K562 (cell line): ENCODE measurements around the gene AKT2. TPM values are rescaled to one million over a fixed set of nuclear protein-coding genes. Genes with fewer than 3 reads are reported as not detected.

Source experiments
- ASH1L ChIP-seq: fragments of 450-650 bp; IDR thresholded peaks from 2 replicates; pipeline ENCODE4 v1.6.1; 2018; ENCODE audit warnings: borderline replicate concordance, mild to moderate bottlenecking, low read depth; ENCODE audit not compliant: partially characterized antibody
- ATF7 ChIP-seq: fragments of 450-650 bp; IDR thresholded peaks from 2 replicates; pipeline ENCODE4 v1.7.1; 2014; ENCODE audit warnings: mild to moderate bottlenecking, moderate library complexity
- DPF2 ChIP-seq: fragments of 450-650 bp; IDR thresholded peaks from 2 replicates; pipeline ENCODE4 v1.6.1; 2016
- ELF1 ChIP-seq: fragments of 200-800 bp; sonication (Bioruptor generic); IDR thresholded peaks from 2 replicates; pipeline ENCODE4 v1.6.1; 2016; ENCODE audit warnings: missing genetic modification characterization, missing compliant biosample characterization
- GABPB1 ChIP-seq: sonication (generic); formaldehyde crosslinking; IDR thresholded peaks from 2 replicates; pipeline ENCODE4 v1.8.0; 2022; ENCODE audit warnings: mild to moderate bottlenecking, missing genetic modification reagents
- HEY1 ChIP-seq: fragments of 250-450 bp; sonication (Bioruptor Pico); IDR thresholded peaks from 2 replicates; pipeline ENCODE4 v1.5.0; 2020; ENCODE audit warnings: mild to moderate bottlenecking, moderate library complexity, borderline replicate concordance
- KLF16 ChIP-seq: IDR thresholded peaks from 2 replicates; pipeline ENCODE4 v1.6.1; 2016; ENCODE audit warnings: antibody characterized with exemption
- LCOR ChIP-seq: sonication (generic); formaldehyde crosslinking; IDR thresholded peaks from 2 replicates; pipeline ENCODE4 v1.8.0; 2022; ENCODE audit warnings: mild to moderate bottlenecking, missing genetic modification reagents
- MCM5 ChIP-seq: fragments of 450-650 bp; IDR thresholded peaks from 2 replicates; pipeline ENCODE4 v1.6.1; 2016; ENCODE audit warnings: low read depth
- MED1 ChIP-seq: sonication (generic); formaldehyde crosslinking; IDR thresholded peaks from 2 replicates; pipeline ENCODE4 v1.8.1; 2023; ENCODE audit warnings: missing genetic modification reagents, borderline replicate concordance
- MEF2D ChIP-seq: conservative IDR thresholded peaks from 2 replicates; pipeline ENCODE4 v1.6.1; 2016; ENCODE audit warnings: low read depth, missing genetic modification characterization, missing compliant biosample characterization
- MYBL2 ChIP-seq, 2 experiments: fragments of 450-650 bp in 1 of 2; sonication (generic) in 1 of 2; formaldehyde crosslinking in 1 of 2; IDR thresholded peaks; 2 replicates each; pipeline versions ENCODE4 v1.6.1 to v1.8.1; 2017 to 2022; ENCODE audit warnings: borderline replicate concordance in 1 of 2, inconsistent platforms in 1 of 2, low read depth in 1 of 2, mild to moderate bottlenecking in 1 of 2, missing genetic modification reagents in 1 of 2, moderate library complexity in 1 of 2
- NFATC3 ChIP-seq: fragments of 450-650 bp; IDR thresholded peaks from 2 replicates; pipeline ENCODE4 v1.6.1; 2017; ENCODE audit warnings: mild to moderate bottlenecking
- PHF20 ChIP-seq: fragments of 450-650 bp; IDR thresholded peaks from 2 replicates; pipeline ENCODE4 v1.6.1; 2018; ENCODE audit not compliant: partially characterized antibody
- POLR2H ChIP-seq: IDR thresholded peaks from 2 replicates; pipeline ENCODE4 v1.6.1; 2016; ENCODE audit warnings: missing genetic modification characterization, low read depth, mild to moderate bottlenecking, control low read depth, missing compliant biosample characterization, moderate library complexity
- TCFL5 ChIP-seq: fragments of 250-450 bp; sonication (Bioruptor Pico); conservative IDR thresholded peaks from 2 replicates; pipeline ENCODE4 v1.6.1; 2021; ENCODE audit warnings: mild to moderate bottlenecking, moderate library complexity, matching md5 sums
- XRCC5 ChIP-seq: fragments of 200-400 bp; formaldehyde crosslinking; IDR thresholded peaks from 2 replicates; pipeline ENCODE4 v1.6.1; 2017; ENCODE audit warnings: low read depth, mild to moderate bottlenecking, low read length
- ZNF124 ChIP-seq: sonication (generic); formaldehyde crosslinking; IDR thresholded peaks from 2 replicates; pipeline ENCODE4 v1.8.1; 2022; ENCODE audit warnings: missing genetic modification reagents
- ZNF239 ChIP-seq: fragments of 250-450 bp; sonication (Bioruptor Pico); IDR thresholded peaks from 2 replicates; pipeline ENCODE4 v1.4.0; 2020; ENCODE audit warnings: mild to moderate bottlenecking
- ZNF384 ChIP-seq: IDR thresholded peaks from 2 replicates; pipeline ENCODE4 v1.6.1; 2012; ENCODE audit warnings: low read depth, low read length, improper control_type of control experiment
- ZNF584 ChIP-seq: fragments of 200-800 bp; sonication (Bioruptor generic); IDR thresholded peaks from 2 replicates; pipeline ENCODE4 v1.6.1; 2016; ENCODE audit warnings: low read depth, mild to moderate bottlenecking, missing genetic modification characterization, missing compliant biosample characterization
- ZNF717 ChIP-seq: fragments of 250-450 bp; sonication (Bioruptor Pico); IDR thresholded peaks from 2 replicates; pipeline ENCODE4 v1.5.0; 2021
- ZNF766 ChIP-seq: fragments of 200-800 bp; sonication (Bioruptor generic); conservative IDR thresholded peaks from 2 replicates; pipeline ENCODE4 v1.6.1; 2016; ENCODE audit warnings: missing genetic modification characterization, missing compliant biosample characterization
- ZNF780A ChIP-seq: fragments of 250-450 bp; sonication (Bioruptor Pico); IDR thresholded peaks from 2 replicates; pipeline ENCODE4 v1.5.0; 2021; ENCODE audit warnings: mild to moderate bottlenecking
- polyA plus RNA-seq, 8 experiments: library from polyadenylated mRNA; depleted of rRNA in 4 of 8; stranded (reverse) in 5 of 8; unstranded in 3 of 8; fragments of >200 nt; fragmentation: Nextera tagmentation in 2 of 8; fragmentation: Illumina TruSeq in 1 of 8; extraction: Ambion mirVana in 2 of 8; extraction: Trizol in 1 of 8; gene quantifications; 2 replicates each; pipeline versions ENCODE4 v1.2.1 to v1.2.3, GENCODE V29; 2011 to 2014; ENCODE audit warnings: inconsistent platforms in 1 of 8, missing spikeins in 1 of 8
- total RNA-seq, 7 experiments: library from RNA; depleted of rRNA in 6 of 7; stranded (reverse); fragments of >200 nt in 6 of 7; fragmentation: Illumina TruSeq in 2 of 7; extraction: Trizol in 2 of 7; gene quantifications; 2 replicates each; pipeline versions ENCODE4 v1.2.1 to v1.2.3, GENCODE V29; 2011 to 2021; ENCODE audit warnings: low replicate concordance in 1 of 7
- TF ChIP-seq, protein P1 (sequence below): fragments of 450-650 bp; formaldehyde crosslinking; conservative IDR thresholded peaks from 2 replicates; pipeline ENCODE4 v1.4.0; 2022; ENCODE audit warnings: mild to moderate bottlenecking, missing genetic modification characterization
- TF ChIP-seq, protein P2 (sequence below): sonication (generic); formaldehyde crosslinking; IDR thresholded peaks from 2 replicates; pipeline ENCODE4 v1.8.1; 2022; ENCODE audit warnings: missing genetic modification reagents

Gene AKT2
- total and polyA plus RNA-seq, 9 of the 15 experiments (the other 6 are each of a cell fraction or from before 2014, with no cell fraction given): 1.1 to 132 (median 67.7) TPM

DNA sequence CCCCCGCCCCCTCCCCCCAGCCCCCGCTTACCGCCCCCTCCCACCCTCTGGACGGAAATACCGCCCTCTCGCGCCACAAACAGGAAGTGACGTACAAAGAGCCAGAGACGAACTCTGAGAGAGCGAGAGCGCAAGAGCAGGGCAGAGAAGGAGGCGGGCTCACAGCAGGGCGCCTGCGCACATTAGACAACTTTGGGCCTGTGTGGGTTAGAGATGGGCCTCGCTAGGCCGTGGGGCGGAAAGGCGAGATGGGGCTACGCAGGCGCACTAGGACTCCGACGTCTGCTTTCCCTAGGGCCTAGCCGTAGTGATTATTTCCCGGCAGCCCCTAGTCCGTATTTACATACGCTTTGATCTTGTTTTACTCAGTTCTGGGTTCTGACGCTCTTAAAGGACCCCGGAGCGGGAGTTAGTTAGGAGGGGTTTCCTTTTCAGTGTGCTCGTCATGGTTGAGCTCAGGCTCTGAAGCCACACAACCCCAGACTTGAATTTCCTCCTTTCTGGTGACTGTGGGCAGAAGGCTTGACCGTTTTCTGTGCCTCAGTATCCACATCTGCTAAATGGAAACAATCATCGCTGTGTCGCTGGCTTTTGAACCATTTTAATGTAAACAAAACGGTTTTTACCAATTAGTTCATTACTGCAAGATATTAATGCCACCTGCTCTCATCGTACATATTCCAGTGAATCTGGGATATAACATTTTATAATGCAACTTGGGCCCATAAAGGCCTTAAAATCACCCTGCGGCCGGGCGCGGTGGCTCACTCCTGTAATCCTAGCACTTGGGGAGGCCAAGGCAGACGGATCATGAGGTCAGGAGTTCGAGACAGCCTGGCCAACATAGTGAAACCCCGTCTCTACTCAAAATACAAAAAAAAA is 449 bp upstream of the AKT2 start (continued):
- TF ChIP-seq ZNF239 (CRISPR knock-in tag): peak; percentile 22; the same call in 1 of the 2 replicates
- no peak for TF ChIP-seq MEF2D
- TF ChIP-seq MED1 (CRISPR knock-in tag): no peak
- peak; percentile 88 for TF ChIP-seq GABPB1
- no peak for TF ChIP-seq ASH1L
- TF ChIP-seq POLR2H: peak; percentile 70
- TF ChIP-seq NFATC3: no peak
- no peak for TF ChIP-seq HEY1 (CRISPR knock-in tag)
- TF ChIP-seq DPF2: 0 out of 2 replicates have a peak, but pooled peaks have one; percentile 35
- peak; percentile 54 for TF ChIP-seq PHF20
- TF ChIP-seq ZNF384: no peak
- TF ChIP-seq ZNF584 (CRISPR knock-in tag): no peak
- no peak for TF ChIP-seq MCM5
- no peak for TF ChIP-seq ELF1 (tag)
- TF ChIP-seq MYBL2 (IDR thresholded peaks at IDR 0.05; ENCODE audit: low read depth): peak; percentile 52; the same call in 1 of the 2 replicates
- no peak for TF ChIP-seq MYBL2 (CRISPR knock-in tag; IDR thresholded peaks at IDR 0.05; ENCODE audit: borderline replicate concordance)
- TF ChIP-seq ZNF717: no peak
- no peak for TF ChIP-seq ZNF780A (CRISPR knock-in tag)
- TF ChIP-seq ATF7: peak; percentile 14; the same call in 1 of the 2 replicates
- 0 out of 2 replicates have a peak, but pooled peaks have one; percentile 40 for TF ChIP-seq LCOR (CRISPR knock-in tag)
- TF ChIP-seq, protein P1, sequence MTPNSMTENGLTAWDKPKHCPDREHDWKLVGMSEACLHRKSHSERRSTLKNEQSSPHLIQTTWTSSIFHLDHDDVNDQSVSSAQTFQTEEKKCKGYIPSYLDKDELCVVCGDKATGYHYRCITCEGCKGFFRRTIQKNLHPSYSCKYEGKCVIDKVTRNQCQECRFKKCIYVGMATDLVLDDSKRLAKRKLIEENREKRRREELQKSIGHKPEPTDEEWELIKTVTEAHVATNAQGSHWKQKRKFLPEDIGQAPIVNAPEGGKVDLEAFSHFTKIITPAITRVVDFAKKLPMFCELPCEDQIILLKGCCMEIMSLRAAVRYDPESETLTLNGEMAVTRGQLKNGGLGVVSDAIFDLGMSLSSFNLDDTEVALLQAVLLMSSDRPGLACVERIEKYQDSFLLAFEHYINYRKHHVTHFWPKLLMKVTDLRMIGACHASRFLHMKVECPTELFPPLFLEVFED (CRISPR knock-in tag): no peak
- TF ChIP-seq TCFL5 (CRISPR knock-in tag): no peak
- no peak for TF ChIP-seq KLF16
- 0 out of 2 replicates have a peak, but pooled peaks have one; percentile 36 for TF ChIP-seq ZNF766 (CRISPR knock-in tag)
- peak; percentile 53; the same call in 1 of the 2 replicates for TF ChIP-seq XRCC5
- TF ChIP-seq, protein P2, sequence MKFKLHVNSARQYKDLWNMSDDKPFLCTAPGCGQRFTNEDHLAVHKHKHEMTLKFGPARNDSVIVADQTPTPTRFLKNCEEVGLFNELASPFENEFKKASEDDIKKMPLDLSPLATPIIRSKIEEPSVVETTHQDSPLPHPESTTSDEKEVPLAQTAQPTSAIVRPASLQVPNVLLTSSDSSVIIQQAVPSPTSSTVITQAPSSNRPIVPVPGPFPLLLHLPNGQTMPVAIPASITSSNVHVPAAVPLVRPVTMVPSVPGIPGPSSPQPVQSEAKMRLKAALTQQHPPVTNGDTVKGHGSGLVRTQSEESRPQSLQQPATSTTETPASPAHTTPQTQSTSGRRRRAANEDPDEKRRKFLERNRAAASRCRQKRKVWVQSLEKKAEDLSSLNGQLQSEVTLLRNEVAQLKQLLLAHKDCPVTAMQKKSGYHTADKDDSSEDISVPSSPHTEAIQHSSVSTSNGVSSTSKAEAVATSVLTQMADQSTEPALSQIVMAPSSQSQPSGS (CRISPR knock-in tag): no peak
- TF ChIP-seq ZNF124 (CRISPR knock-in tag): no peak
